Measurements from ENCODE around the gene ANLN. TPM values are rescaled to one million over a fixed set of nuclear protein-coding genes. Genes with fewer than 3 reads are reported as not detected.
"Not testable (repeated sequence)": the region's sequence is repeated elsewhere in the genome, so short reads cannot be mapped to it uniquely, and the experiment has no call there.

The ANLN gene
- polyA plus RNA-seq, 3 donors, result 25.0 to 30.8 (median 28.3) TPM

DNA sequence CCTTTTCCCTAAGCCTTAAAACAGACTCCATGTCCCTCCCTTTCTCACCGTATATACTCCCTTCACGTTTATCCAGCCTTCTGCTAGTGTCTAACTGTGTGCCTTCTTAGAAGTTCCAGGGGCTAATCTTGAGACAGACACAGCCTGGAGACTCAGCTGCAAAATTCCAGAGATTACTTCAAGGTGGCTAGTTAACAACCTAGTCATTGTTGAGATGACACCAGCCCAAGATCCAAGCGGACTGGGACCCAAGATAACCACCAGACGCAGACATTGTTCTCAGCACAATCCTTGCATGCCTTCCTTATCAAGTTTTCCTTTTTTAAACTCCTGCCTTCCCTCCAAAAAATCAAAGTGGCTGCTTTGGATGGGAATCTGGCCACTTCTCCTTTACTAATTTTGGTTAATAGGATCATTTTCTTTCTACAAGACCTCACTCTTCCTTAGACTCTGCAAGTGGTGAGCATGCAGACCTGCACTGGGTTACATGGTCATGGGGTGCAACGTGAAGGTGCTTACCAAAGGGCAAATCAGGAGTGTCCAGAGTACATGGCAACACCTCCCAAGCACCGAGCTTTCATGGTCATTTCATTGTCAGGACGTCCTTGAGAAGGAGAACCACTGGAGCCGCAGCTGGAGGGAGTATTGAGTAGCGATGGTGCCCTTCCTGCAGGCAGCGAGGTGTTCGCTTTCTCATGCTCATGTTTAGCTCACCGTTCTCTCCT, 69.7 kb downstream of the ANLN start:
- no peak for DNase-seq (ENCODE audit: low read depth in 3 of 3, low spot score in 2 of 3)

- no peak for DNase-seq (ENCODE audit: low read depth in 3 of 3, low spot score in 2 of 3)
Observed at GRCh38 chr7:36460811-36461429, 71.3 kb downstream of the ANLN start.

DNA sequence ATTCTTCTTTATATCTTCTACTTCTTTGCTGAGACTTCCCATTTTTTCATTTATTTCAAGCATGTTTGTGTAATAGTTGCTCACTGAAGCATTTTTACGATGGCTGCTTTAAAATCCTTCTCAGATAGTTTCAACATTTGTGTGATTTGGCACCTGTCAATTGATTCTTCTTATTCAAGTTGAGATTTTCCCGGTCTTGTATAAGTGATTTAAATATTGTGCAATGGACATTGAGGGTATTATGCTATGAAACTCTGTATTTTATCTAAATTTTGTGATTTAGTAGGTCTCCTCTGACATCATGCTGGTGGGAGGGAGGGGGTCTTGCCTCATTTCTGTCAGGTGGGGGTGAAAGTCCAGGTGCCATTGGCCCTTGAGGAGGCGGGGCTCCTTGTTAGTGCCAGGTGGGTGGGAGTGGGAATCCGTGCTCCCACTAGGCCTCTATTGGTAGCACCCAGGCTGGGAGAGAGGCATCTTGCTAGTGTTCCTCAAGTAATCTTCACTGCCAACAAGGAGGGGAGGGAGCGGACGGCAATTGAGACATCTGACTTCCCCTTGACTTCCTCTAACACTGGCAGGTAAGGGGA, 73.0 kb downstream of the ANLN start:
- no peak for DNase-seq (ENCODE audit: low read depth in 3 of 3, low spot score in 2 of 3)

- no peak for DNase-seq (ENCODE audit: low read depth in 3 of 3, low spot score in 2 of 3)
Observed at GRCh38 chr7:36464271-36464670, 74.6 kb downstream of the ANLN start.

GRCh38 chr7:36466001-36466400, 76.3 kb downstream of the ANLN start:
- not testable (repeated sequence) for DNase-seq (ENCODE audit: low read depth in 3 of 3, low spot score in 2 of 3)

DNA sequence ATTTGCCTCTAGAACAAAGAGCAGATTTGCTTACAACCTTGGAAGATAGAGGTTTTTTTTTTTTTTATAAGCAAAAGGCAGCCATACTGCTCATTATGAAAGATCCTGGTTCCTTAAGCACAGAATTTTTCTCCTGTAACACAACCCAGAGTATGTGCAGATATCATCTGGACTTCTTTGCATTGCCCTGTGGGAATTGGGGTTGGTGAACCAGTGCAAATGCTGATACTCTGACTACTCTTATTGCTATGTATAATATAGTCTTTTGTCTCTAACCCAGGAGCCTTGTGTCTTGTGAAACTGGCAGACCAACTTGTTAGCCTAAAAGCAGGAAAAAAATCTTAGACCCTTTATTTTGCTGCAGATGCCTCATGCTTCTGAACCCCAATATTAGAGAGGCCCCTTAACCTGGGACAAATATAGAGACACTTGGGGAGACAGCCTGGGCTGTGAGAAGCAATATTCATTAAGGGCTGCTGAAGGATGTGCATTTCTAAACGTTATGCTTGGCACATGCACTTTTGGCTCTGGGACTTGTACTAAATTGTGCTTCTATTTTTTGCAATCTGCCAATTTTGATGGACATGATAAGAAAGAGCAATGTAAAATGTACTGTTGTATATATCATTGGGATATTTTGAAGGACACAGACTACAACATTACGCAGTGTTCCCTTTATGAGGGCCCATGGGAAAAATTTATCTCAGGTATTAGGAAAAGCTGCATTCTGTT, 78.9 kb downstream of the ANLN start:
- no peak for DNase-seq (ENCODE audit: low read depth in 3 of 3, low spot score in 2 of 3)

DNA sequence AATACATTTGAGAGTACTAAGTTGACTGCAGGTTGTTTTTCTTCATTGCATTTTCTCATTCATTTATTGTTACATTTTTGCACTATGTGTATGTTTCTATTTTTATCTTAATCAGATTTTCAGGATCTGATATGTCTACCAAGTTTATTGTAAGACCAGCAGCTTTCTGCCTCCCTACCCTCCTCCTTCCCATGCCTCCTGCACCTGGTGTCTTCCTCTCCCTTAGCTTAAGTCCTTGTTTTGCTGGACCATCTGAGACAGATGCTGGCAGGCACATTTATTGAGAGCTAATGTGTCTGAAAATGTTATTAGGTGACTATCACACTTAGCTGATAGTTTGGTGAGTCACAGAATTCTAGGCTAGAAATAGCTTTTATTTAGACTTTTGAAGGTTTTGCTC, 79.6 kb downstream of the ANLN start:
- no peak for DNase-seq (ENCODE audit: low read depth in 3 of 3, low spot score in 2 of 3)

GRCh38 chr7:36472141-36472729, 82.6 kb downstream of the ANLN start:
- no peak for DNase-seq (ENCODE audit: low read depth in 3 of 3, low spot score in 2 of 3)

- DNase-seq (ENCODE audit: low read depth in 3 of 3, low spot score in 2 of 3), result no peak
Observed at GRCh38 chr7:36473454-36474282, 84.0 kb downstream of the ANLN start.

DNA sequence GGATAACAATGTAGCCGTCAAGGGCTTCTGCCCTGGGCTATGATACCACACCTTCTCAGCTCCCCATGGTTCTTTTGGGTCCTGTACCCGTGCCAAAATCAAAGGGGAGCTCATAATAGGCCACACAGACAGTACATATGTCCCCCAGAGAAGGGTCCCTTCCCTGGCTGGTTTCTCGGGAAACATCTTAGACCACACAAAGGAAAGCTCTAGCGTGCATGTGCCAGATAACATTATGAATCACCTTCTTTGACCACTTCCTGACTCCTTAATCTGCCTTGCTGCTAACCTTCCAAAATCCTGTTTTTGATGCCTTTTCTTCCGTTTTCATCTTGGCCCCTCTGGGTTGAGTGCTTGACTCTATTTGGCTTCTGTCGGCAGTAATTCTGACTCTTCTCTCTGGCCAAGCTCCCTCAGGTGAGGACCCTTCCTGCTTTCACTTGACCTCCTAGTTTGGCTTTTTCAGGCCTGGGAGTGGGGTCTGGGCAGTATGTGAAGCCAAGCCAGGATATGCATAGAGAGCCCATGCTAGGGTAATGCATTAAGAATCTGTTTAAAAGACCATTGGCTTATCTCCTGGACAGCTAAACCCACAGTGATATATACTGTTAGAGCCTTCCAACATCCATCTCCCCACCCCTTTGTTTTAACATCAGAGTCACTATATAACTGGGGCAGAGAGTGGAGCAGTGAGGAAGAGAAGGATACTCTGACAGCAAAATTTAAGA, 84.8 kb downstream of the ANLN start:
- DNase-seq (ENCODE audit: low read depth in 3 of 3, low spot score in 2 of 3), result no peak

DNA sequence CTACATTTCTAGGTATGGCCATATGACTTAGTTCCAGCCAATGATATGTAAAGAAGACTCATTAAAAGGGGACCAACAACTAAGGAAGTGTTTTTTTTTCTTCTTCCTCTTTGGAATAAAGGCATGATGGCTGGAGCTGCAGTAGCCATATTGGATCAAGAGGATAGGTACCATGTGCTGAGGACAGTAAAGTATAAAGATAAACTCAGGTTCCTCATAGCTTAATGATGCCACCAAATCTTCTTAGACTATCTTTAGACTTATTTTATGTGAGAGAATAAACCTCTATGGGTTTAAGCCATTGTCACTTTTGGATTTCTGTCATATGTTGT, 85.3 kb downstream of the ANLN start:
- no peak for DNase-seq (ENCODE audit: low read depth in 3 of 3, low spot score in 2 of 3)

- no peak for DNase-seq (ENCODE audit: low read depth in 3 of 3, low spot score in 2 of 3)
Observed at GRCh38 chr7:36475381-36475780, 85.7 kb downstream of the ANLN start.

GRCh38 chr7:36478745-36479144, 89.1 kb downstream of the ANLN start:
- DNase-seq (ENCODE audit: low read depth in 3 of 3, low spot score in 2 of 3), result no peak

GRCh38 chr7:36483853-36484252, 94.2 kb downstream of the ANLN start:
- DNase-seq (ENCODE audit: low read depth in 3 of 3, low spot score in 2 of 3), result not testable (repeated sequence)

DNA sequence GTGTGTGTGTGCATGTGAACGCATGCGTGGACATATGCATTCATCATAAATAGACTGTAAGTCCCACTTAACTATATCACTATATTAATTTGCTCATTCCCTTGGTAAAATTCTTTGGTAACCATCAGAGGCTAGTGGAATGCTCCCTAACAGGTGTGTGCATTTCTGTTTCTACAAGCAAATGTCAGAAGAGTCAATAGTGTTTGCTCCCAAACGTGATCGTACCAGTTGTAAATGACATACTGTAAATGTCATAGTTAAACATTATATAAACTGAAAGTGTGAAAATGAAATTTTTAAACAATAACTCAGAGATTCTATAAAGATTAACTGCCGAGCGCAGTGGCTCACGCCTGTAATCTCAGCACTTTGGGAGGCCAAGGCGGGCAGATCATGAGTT, 94.6 kb downstream of the ANLN start:
- DNase-seq (ENCODE audit: low read depth in 3 of 3, low spot score in 2 of 3), result no peak

- DNase-seq (ENCODE audit: low read depth in 3 of 3, low spot score in 2 of 3), result no peak
Observed at GRCh38 chr7:36486336-36486735, 96.7 kb downstream of the ANLN start.

DNA sequence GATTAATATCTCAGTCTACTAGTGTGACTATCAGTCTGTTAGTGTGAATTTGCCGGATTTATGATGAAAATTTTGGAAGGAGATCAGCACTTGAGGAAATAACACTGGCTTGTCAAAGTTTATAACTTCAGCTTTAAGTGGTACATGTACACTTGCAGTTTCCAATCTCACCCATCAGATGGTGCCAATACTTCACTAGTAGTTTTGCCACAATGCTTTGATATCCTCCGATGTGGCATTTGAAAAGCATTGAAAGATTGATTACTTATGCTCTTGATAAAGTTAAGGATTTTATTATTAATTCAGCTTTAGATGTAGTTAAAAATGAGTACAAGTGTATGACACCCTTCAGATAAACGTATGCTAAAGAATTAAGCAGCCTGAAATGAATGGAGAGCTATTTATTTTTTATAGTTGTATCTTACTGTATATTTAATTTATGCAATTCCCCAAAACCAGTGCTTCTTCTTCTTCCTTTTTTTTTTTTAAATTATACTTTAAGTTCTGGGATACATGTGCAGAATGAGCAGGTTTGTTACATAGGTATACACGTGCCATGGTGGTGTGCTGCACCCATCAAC, 98.2 kb downstream of the ANLN start:
- peak in 2 of 3 donors; percentile 23 to 32 for DNase-seq (ENCODE audit: low read depth in 3 of 3, low spot score in 2 of 3)

GRCh38 chr7:36488672-36489071, 99.0 kb downstream of the ANLN start:
- DNase-seq (ENCODE audit: low read depth in 3 of 3, low spot score in 2 of 3), result not testable (repeated sequence)

GRCh38 chr7:36490419-36490830, 100.8 kb downstream of the ANLN start:
- DNase-seq (ENCODE audit: low read depth in 3 of 3, low spot score in 2 of 3), result no peak
